Astrocyte (in vitro differentiated cells and primary cell): Measurements from ENCODE around the gene MEAK7. TPM values are rescaled to one million over a fixed set of nuclear protein-coding genes. Genes with fewer than 3 reads are reported as not detected.

ENCODE experiments used
- DNase-seq: peaks from one replicate; pipeline ENCODE4 v3.0.0-alpha.2; 2010; ENCODE audit warnings: low read depth
- FAIRE-seq: peaks from 2 replicates; lab custom pipeline; 2011; peaks lifted over from hg19 to GRCh38; lab: Jason Lieb, UNC
- H2AFZ ChIP-seq: 2 replicates; pipeline ENCODE4 v1.6.0; 2012; ENCODE audit warnings: low read depth, low read length, inconsistent platforms
- H3K27ac ChIP-seq: 2 replicates; pipeline ENCODE4 v1.5.1; 2011; ENCODE audit warnings: low read depth, low read length, inconsistent platforms
- H3K27me3 ChIP-seq: 2 replicates; pipeline ENCODE4 v1.6.0; 2011; ENCODE audit warnings: low read length, inconsistent platforms; ENCODE audit not compliant: insufficient read depth
- H3K36me3 ChIP-seq: 2 replicates; pipeline ENCODE4 v1.5.1; 2011; ENCODE audit warnings: low read length, inconsistent platforms; ENCODE audit not compliant: insufficient read depth
- H3K4me1 ChIP-seq: 2 replicates; pipeline ENCODE4 v1.5.1; 2011; ENCODE audit warnings: low read length, inconsistent platforms; ENCODE audit not compliant: insufficient read depth
- H3K4me2 ChIP-seq: 2 replicates; pipeline ENCODE4 v1.6.0; 2012; ENCODE audit warnings: low read length, inconsistent platforms
- H3K4me3 ChIP-seq: 2 replicates; pipeline ENCODE4 v1.5.1; 2011; ENCODE audit warnings: low read depth, mild to moderate bottlenecking, low read length, inconsistent platforms; ENCODE audit not compliant: insufficient read depth
- H3K79me2 ChIP-seq: 2 replicates; pipeline ENCODE4 v1.6.0; 2012; ENCODE audit warnings: mild to moderate bottlenecking, low read length, inconsistent platforms; ENCODE audit not compliant: insufficient read depth
- H3K9ac ChIP-seq: 2 replicates; pipeline ENCODE4 v1.6.0; 2012; ENCODE audit warnings: mild to moderate bottlenecking, low read length, inconsistent platforms
- H3K9me3 ChIP-seq: 2 replicates; pipeline ENCODE4 v1.5.1; 2012; ENCODE audit warnings: low read depth, mild to moderate bottlenecking, low read length, inconsistent platforms; ENCODE audit not compliant: insufficient read depth
- H4K20me1 ChIP-seq: 2 replicates; pipeline ENCODE4 v1.6.0; 2012; ENCODE audit warnings: low read length, inconsistent platforms; ENCODE audit not compliant: insufficient read depth
- H3K27ac Mint-ChIP-seq: one replicate; pipeline ENCODE4 v1.8.0; 2021; ENCODE audit warnings: mild to moderate bottlenecking, mixed read lengths; ENCODE audit not compliant: unreplicated experiment
- H3K27me3 Mint-ChIP-seq: one replicate; pipeline ENCODE4 v1.8.0; 2021; ENCODE audit warnings: low read depth, mixed read lengths; ENCODE audit not compliant: unreplicated experiment
- H3K36me3 Mint-ChIP-seq: one replicate; pipeline ENCODE4 v1.8.0; 2021; ENCODE audit warnings: low read depth, mixed read lengths; ENCODE audit not compliant: unreplicated experiment
- H3K4me1 Mint-ChIP-seq: one replicate; pipeline ENCODE4 v1.8.0; 2021; ENCODE audit warnings: low read depth, mixed read lengths; ENCODE audit not compliant: unreplicated experiment
- H3K4me3 Mint-ChIP-seq: one replicate; pipeline ENCODE4 v1.8.0; 2021; ENCODE audit warnings: mild to moderate bottlenecking, moderate library complexity, mixed read lengths; ENCODE audit not compliant: unreplicated experiment
- H3K9me3 Mint-ChIP-seq: one replicate; pipeline ENCODE4 v1.8.0; 2021; ENCODE audit warnings: mild to moderate bottlenecking, mixed read lengths; ENCODE audit not compliant: unreplicated experiment
- CTCF ChIP-seq: IDR thresholded peaks from 2 replicates; pipeline ENCODE4 v1.5.1; 2011; ENCODE audit warnings: low read depth, mild to moderate bottlenecking, inconsistent platforms, low read length, moderate library complexity; ENCODE audit not compliant: insufficient read depth
- EZH2 ChIP-seq: IDR thresholded peaks from 2 replicates; pipeline ENCODE4 v1.6.1; 2012; ENCODE audit warnings: mild to moderate bottlenecking, low read length, inconsistent platforms; ENCODE audit not compliant: insufficient read depth
- total RNA-seq: library from RNA; stranded (reverse); gene quantifications from 2 replicates; pipeline ENCODE4 v1.2.1, GENCODE V29; 2021

Gene MEAK7
- total RNA-seq, 1 donor from 2014 or later, result 41.3 TPM

- H3K36me3 ChIP-seq, result peaks cover 53% of the 10 kb centered on the region
- no peak overlapping the region for H3K9ac ChIP-seq
- H3K27ac ChIP-seq, result no peak overlapping the region
- H3K4me1 Mint-ChIP-seq, result peaks cover 15% of the 10 kb centered on the region
- no peak overlapping the region for H3K27ac Mint-ChIP-seq
- H3K9me3 Mint-ChIP-seq, result peaks cover 5% of the 10 kb centered on the region
- H3K36me3 Mint-ChIP-seq, result peaks cover 47% of the 10 kb centered on the region
- H3K4me3 ChIP-seq, result no peak overlapping the region
- H2AFZ ChIP-seq, result no peak overlapping the region
- peaks cover 22% of the 10 kb centered on the region for H3K4me1 ChIP-seq
- no peaks in the 10 kb centered on the region for H3K27me3 ChIP-seq
- H3K79me2 ChIP-seq, result peaks cover 27% of the 10 kb centered on the region
- TF ChIP-seq EZH2 (no peak), CTCF (no peak)
- no peak overlapping the region for H3K4me3 Mint-ChIP-seq
- DNase-seq, result no peak
- no peaks in the 10 kb centered on the region for H3K9me3 ChIP-seq
- peaks cover 14% of the 10 kb centered on the region for H4K20me1 ChIP-seq
- no peak overlapping the region for H3K4me2 ChIP-seq
- no peak for FAIRE-seq
- H3K27me3 Mint-ChIP-seq, result no peaks in the 10 kb centered on the region
Observed at GRCh38 chr16:84497418-84498222, 6.8 kb downstream of the MEAK7 start.

- FAIRE-seq (no peak), DNase-seq (no peak)
- H4K20me1 ChIP-seq, result peaks cover 14% of the 10 kb centered on the region
- Mint-ChIP-seq H3K27ac (no peak overlapping the region), H3K9me3 (peaks cover 5% of the 10 kb centered on the region), H3K4me3 (no peak overlapping the region), H3K36me3 (peaks cover 45% of the 10 kb centered on the region), H3K27me3 (no peaks in the 10 kb centered on the region), H3K4me1 (peaks cover 13% of the 10 kb centered on the region)
- peaks cover 53% of the 10 kb centered on the region for H3K36me3 ChIP-seq
- TF ChIP-seq CTCF (no peak), EZH2 (no peak)
- H3K79me2 ChIP-seq, result peaks cover 21% of the 10 kb centered on the region
- H3K9me3 ChIP-seq, result no peaks in the 10 kb centered on the region
- H3K9ac ChIP-seq, result no peak overlapping the region
- no peak overlapping the region for H2AFZ ChIP-seq
- peaks cover 16% of the 10 kb centered on the region for H3K4me1 ChIP-seq
- no peak overlapping the region for H3K27ac ChIP-seq
- no peak overlapping the region for H3K4me2 ChIP-seq
- no peaks in the 10 kb centered on the region for H3K27me3 ChIP-seq
- no peak overlapping the region for H3K4me3 ChIP-seq
Observed at GRCh38 chr16:84496991-84497390, 7.5 kb downstream of the MEAK7 start.

- H3K9me3 Mint-ChIP-seq, result peaks cover 5% of the 10 kb centered on the region
- no peak for FAIRE-seq
- no peak overlapping the region for H3K9ac ChIP-seq
- DNase-seq, result no peak
- no peak overlapping the region for H3K4me2 ChIP-seq
- H3K4me3 ChIP-seq, result no peak overlapping the region
- H3K4me1 ChIP-seq, result peaks cover 4% of the 10 kb centered on the region
- H4K20me1 ChIP-seq, result peaks cover 13% of the 10 kb centered on the region
- peaks cover 49% of the 10 kb centered on the region for H3K36me3 Mint-ChIP-seq
- H3K27me3 ChIP-seq, result no peaks in the 10 kb centered on the region
- peaks cover 10% of the 10 kb centered on the region for H3K79me2 ChIP-seq
- H3K9me3 ChIP-seq, result no peaks in the 10 kb centered on the region
- H3K36me3 ChIP-seq, result peaks cover 61% of the 10 kb centered on the region
- no peak overlapping the region for H3K27ac ChIP-seq
- peaks cover 7% of the 10 kb centered on the region for H3K4me1 Mint-ChIP-seq
- H2AFZ ChIP-seq, result no peak overlapping the region
- no peak overlapping the region for H3K4me3 Mint-ChIP-seq
- no peak overlapping the region for H3K27ac Mint-ChIP-seq
- no peaks in the 10 kb centered on the region for H3K27me3 Mint-ChIP-seq
- TF ChIP-seq CTCF (no peak), EZH2 (no peak)
Observed at GRCh38 chr16:84495506-84495905, 9.0 kb downstream of the MEAK7 start.
